SK-N-SH treated with all-trans-retinoic acid at 6 μM for 48 hours (cell line): ENCODE results near the gene CASP7.

Source experiments
- OSR1 ChIP-seq: fragments of 250-450 bp; sonication (Bioruptor Pico); IDR thresholded peaks from 2 replicates; pipeline ENCODE4 v1.8.0; 2022; ENCODE audit warnings: moderate library complexity, mild to moderate bottlenecking, inconsistent platforms
- ZC3H10 ChIP-seq: fragments of 250-450 bp; sonication (Bioruptor Pico); IDR thresholded peaks from 2 replicates; pipeline ENCODE4 v1.5.1; 2021; ENCODE audit warnings: mild to moderate bottlenecking, moderate library complexity
- ZFP30 ChIP-seq: fragments of 450-650 bp; formaldehyde crosslinking; IDR thresholded peaks from 2 replicates; pipeline ENCODE4 v1.5.0; 2022; ENCODE audit warnings: mild to moderate bottlenecking, moderate library complexity
- TF ChIP-seq, protein P1 (sequence below): fragments of 250-450 bp; sonication (Bioruptor Pico); IDR thresholded peaks from 2 replicates; pipeline ENCODE4 v1.5.0; 2020; ENCODE audit warnings: mild to moderate bottlenecking, moderate library complexity
- TF ChIP-seq, protein P2 (sequence below): fragments of 250-450 bp; sonication (Bioruptor Pico); IDR thresholded peaks from 2 replicates; pipeline ENCODE4 v1.8.0; 2020; ENCODE audit warnings: mild to moderate bottlenecking, moderate library complexity, borderline replicate concordance
- TF ChIP-seq, protein P3 (sequence below): fragments of 250-450 bp; sonication (Bioruptor Pico); IDR thresholded peaks from 2 replicates; pipeline ENCODE4 v1.5.1; 2021; ENCODE audit warnings: mild to moderate bottlenecking, moderate library complexity
- TF ChIP-seq, protein P4 (sequence below): fragments of 250-450 bp; sonication (Bioruptor Pico); IDR thresholded peaks from 2 replicates; pipeline ENCODE4 v1.8.0; 2021; ENCODE audit warnings: low read depth, mild to moderate bottlenecking, moderate library complexity, borderline replicate concordance

DNA sequence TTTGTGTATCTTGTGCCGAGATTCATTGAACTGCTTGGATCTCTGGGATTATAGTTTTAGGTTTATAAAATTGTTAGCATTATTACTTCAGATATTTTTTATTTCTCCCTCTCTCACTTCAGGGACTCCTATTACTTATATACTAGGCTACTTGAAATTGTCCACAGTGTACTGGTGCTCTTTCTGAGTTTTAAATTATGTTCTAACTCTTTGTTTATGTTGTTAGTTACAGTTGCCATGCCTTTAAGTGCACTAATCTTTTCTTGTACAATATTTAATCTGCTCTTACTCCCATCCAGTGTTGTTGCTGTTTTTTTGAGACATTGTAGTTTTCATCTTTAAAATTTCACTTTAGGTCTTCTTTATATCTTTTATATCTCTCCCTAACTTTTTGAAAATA, 84.9 kb downstream of the CASP7 start:
- TF ChIP-seq, protein P1, sequence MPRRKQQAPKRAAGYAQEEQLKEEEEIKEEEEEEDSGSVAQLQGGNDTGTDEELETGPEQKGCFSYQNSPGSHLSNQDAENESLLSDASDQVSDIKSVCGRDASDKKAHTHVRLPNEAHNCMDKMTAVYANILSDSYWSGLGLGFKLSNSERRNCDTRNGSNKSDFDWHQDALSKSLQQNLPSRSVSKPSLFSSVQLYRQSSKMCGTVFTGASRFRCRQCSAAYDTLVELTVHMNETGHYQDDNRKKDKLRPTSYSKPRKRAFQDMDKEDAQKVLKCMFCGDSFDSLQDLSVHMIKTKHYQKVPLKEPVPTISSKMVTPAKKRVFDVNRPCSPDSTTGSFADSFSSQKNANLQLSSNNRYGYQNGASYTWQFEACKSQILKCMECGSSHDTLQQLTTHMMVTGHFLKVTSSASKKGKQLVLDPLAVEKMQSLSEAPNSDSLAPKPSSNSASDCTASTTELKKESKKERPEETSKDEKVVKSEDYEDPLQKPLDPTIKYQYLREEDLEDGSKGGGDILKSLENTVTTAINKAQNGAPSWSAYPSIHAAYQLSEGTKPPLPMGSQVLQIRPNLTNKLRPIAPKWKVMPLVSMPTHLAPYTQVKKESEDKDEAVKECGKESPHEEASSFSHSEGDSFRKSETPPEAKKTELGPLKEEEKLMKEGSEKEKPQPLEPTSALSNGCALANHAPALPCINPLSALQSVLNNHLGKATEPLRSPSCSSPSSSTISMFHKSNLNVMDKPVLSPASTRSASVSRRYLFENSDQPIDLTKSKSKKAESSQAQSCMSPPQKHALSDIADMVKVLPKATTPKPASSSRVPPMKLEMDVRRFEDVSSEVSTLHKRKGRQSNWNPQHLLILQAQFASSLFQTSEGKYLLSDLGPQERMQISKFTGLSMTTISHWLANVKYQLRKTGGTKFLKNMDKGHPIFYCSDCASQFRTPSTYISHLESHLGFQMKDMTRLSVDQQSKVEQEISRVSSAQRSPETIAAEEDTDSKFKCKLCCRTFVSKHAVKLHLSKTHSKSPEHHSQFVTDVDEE: no peak
- TF ChIP-seq ZFP30 (CRISPR knock-in tag) (no peak), ZC3H10 (CRISPR knock-in tag) (no peak), OSR1 (CRISPR knock-in tag) (no peak)
- TF ChIP-seq, protein P2, sequence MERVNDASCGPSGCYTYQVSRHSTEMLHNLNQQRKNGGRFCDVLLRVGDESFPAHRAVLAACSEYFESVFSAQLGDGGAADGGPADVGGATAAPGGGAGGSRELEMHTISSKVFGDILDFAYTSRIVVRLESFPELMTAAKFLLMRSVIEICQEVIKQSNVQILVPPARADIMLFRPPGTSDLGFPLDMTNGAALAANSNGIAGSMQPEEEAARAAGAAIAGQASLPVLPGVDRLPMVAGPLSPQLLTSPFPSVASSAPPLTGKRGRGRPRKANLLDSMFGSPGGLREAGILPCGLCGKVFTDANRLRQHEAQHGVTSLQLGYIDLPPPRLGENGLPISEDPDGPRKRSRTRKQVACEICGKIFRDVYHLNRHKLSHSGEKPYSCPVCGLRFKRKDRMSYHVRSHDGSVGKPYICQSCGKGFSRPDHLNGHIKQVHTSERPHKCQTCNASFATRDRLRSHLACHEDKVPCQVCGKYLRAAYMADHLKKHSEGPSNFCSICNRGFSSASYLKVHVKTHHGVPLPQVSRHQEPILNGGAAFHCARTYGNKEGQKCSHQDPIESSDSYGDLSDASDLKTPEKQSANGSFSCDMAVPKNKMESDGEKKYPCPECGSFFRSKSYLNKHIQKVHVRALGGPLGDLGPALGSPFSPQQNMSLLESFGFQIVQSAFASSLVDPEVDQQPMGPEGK (CRISPR knock-in tag): no peak
- TF ChIP-seq, protein P3, sequence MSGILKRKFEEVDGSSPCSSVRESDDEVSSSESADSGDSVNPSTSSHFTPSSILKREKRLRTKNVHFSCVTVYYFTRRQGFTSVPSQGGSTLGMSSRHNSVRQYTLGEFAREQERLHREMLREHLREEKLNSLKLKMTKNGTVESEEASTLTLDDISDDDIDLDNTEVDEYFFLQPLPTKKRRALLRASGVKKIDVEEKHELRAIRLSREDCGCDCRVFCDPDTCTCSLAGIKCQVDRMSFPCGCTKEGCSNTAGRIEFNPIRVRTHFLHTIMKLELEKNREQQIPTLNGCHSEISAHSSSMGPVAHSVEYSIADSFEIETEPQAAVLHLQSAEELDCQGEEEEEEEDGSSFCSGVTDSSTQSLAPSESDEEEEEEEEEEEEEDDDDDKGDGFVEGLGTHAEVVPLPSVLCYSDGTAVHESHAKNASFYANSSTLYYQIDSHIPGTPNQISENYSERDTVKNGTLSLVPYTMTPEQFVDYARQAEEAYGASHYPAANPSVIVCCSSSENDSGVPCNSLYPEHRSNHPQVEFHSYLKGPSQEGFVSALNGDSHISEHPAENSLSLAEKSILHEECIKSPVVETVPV (CRISPR knock-in tag): no peak
- TF ChIP-seq, protein P4, sequence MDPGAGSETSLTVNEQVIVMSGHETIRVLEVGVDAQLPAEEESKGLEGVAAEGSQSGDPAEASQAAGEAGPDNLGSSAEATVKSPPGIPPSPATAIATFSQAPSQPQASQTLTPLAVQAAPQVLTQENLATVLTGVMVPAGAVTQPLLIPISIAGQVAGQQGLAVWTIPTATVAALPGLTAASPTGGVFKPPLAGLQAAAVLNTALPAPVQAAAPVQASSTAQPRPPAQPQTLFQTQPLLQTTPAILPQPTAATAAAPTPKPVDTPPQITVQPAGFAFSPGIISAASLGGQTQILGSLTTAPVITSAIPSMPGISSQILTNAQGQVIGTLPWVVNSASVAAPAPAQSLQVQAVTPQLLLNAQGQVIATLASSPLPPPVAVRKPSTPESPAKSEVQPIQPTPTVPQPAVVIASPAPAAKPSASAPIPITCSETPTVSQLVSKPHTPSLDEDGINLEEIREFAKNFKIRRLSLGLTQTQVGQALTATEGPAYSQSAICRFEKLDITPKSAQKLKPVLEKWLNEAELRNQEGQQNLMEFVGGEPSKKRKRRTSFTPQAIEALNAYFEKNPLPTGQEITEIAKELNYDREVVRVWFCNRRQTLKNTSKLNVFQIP: no peak
